ENCODE measurements around the gene TNFSF4.
A peak's percentile ranks its signal among the peaks of the same experiment; 100 is the strongest.
"Not testable (repeated sequence)": the region's sequence is repeated elsewhere in the genome, so short reads cannot be mapped to it uniquely, and the experiment has no call there.

The TNFSF4 gene

GRCh38 chr1:173206816-173207568 is at the start of gene TNFSF4:
Gene TNFSF4 (minus strand): TSS chr1:173207331. CDS start chr1:173207176, 155 bp downstream.
- peak; percentile 24 to 30 for ATAC-seq

- ATAC-seq, result no peak
Observed at GRCh38 chr1:173255214-173255813, 48.2 kb upstream of the TNFSF4 start.

GRCh38 chr1:173253046-173253445 is 45.9 kb upstream of the TNFSF4 start:
- ATAC-seq, result no peak

GRCh38 chr1:173249349-173249748 is 42.2 kb upstream of the TNFSF4 start:
- ATAC-seq, result no peak

- no peak for ATAC-seq
Observed at GRCh38 chr1:173248247-173248940, 41.3 kb upstream of the TNFSF4 start.

- ATAC-seq, result no peak
Observed at GRCh38 chr1:173245892-173246291, 38.8 kb upstream of the TNFSF4 start.

- ATAC-seq, result no peak
Observed at GRCh38 chr1:173243300-173243699, 36.2 kb upstream of the TNFSF4 start.

GRCh38 chr1:173241528-173242347 is 34.6 kb upstream of the TNFSF4 start:
- peak; percentile 38 to 63 for ATAC-seq

GRCh38 chr1:173240609-173241008 is 33.5 kb upstream of the TNFSF4 start:
- no peak for ATAC-seq

- ATAC-seq, result no peak
Observed at GRCh38 chr1:173239058-173239457, 31.9 kb upstream of the TNFSF4 start.

GRCh38 chr1:173234899-173235298 is 27.8 kb upstream of the TNFSF4 start:
- no peak for ATAC-seq

- not testable (repeated sequence) for ATAC-seq
Observed at GRCh38 chr1:173234434-173234833, 27.3 kb upstream of the TNFSF4 start.

GRCh38 chr1:173229031-173229430 is 21.9 kb upstream of the TNFSF4 start:
- ATAC-seq, result not testable (repeated sequence)

- no peak for ATAC-seq
Observed at GRCh38 chr1:173224949-173225348, 17.8 kb upstream of the TNFSF4 start.

GRCh38 chr1:173224280-173224892 is 17.3 kb upstream of the TNFSF4 start:
- ATAC-seq, result no peak

- no peak for ATAC-seq
Observed at GRCh38 chr1:173223031-173223380, 15.9 kb upstream of the TNFSF4 start.

GRCh38 chr1:173222149-173223030 is 15.3 kb upstream of the TNFSF4 start:
- peak; percentile 43 to 48 for ATAC-seq

GRCh38 chr1:173220157-173220556 is 13.0 kb upstream of the TNFSF4 start:
- no peak for ATAC-seq

GRCh38 chr1:173213665-173214064 is 6.5 kb upstream of the TNFSF4 start:
- no peak for ATAC-seq

GRCh38 chr1:173212952-173213491 is 5.9 kb upstream of the TNFSF4 start:
- peak in 1 of 2 donors; percentile 38 for ATAC-seq

- ATAC-seq, result no peak
Observed at GRCh38 chr1:173210716-173211231, 3.6 kb upstream of the TNFSF4 start.

Data from activated CD4-positive, CD25-positive, alpha-beta regulatory T cell treated with anti-CD3 and anti-CD28 coated beads, Interleukin-2, amount 50 U/mL, for 24 hours (primary cell).